C4-2B (cell line): ENCODE measurements around the gene CCNT1.

Experiments used
- CTCF ChIP-seq: fragments of 450-650 bp; conservative IDR thresholded peaks from 2 replicates; pipeline ENCODE4 v1.5.1; 2017; ENCODE audit warnings: mild to moderate bottlenecking
- ZFX ChIP-seq: fragments of 450-650 bp; IDR thresholded peaks from 2 replicates; pipeline ENCODE4 v1.6.1; 2017

GRCh38 chr12:48681399-48681709, 35.2 kb downstream of the CCNT1 start:
- no peak for TF ChIP-seq CTCF
- no peak for TF ChIP-seq ZFX
